VCaP (cell line): ENCODE measurements around the gene EID3.
"Not testable (repeated sequence)": the region's sequence is repeated elsewhere in the genome, so short reads cannot be mapped to it uniquely, and the experiment has no call there.

Experiments used
- H3K27ac ChIP-seq: fragments of 450-650 bp; 2 replicates; pipeline ENCODE4 v1.5.1; 2017
- TF ChIP-seq, protein P1 (sequence below): fragments of 450-650 bp; conservative IDR thresholded peaks from 2 replicates; pipeline ENCODE4 v1.5.1; 2017; ENCODE audit warnings: mild to moderate bottlenecking, moderate library complexity

The EID3 gene

GRCh38 chr12:104328790-104329189, 25.3 kb downstream of the EID3 start:
- TF ChIP-seq, protein P1, sequence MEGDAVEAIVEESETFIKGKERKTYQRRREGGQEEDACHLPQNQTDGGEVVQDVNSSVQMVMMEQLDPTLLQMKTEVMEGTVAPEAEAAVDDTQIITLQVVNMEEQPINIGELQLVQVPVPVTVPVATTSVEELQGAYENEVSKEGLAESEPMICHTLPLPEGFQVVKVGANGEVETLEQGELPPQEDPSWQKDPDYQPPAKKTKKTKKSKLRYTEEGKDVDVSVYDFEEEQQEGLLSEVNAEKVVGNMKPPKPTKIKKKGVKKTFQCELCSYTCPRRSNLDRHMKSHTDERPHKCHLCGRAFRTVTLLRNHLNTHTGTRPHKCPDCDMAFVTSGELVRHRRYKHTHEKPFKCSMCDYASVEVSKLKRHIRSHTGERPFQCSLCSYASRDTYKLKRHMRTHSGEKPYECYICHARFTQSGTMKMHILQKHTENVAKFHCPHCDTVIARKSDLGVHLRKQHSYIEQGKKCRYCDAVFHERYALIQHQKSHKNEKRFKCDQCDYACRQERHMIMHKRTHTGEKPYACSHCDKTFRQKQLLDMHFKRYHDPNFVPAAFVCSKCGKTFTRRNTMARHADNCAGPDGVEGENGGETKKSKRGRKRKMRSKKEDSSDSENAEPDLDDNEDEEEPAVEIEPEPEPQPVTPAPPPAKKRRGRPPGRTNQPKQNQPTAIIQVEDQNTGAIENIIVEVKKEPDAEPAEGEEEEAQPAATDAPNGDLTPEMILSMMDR, result no peak
- H3K27ac ChIP-seq, result no peak overlapping the region

- H3K27ac ChIP-seq, result no peak overlapping the region; the same call in 1 of the 2 replicates
- TF ChIP-seq, protein P1, result no peak
Measured at GRCh38 chr12:104329707-104330532, 26.4 kb downstream of the EID3 start.

DNA sequence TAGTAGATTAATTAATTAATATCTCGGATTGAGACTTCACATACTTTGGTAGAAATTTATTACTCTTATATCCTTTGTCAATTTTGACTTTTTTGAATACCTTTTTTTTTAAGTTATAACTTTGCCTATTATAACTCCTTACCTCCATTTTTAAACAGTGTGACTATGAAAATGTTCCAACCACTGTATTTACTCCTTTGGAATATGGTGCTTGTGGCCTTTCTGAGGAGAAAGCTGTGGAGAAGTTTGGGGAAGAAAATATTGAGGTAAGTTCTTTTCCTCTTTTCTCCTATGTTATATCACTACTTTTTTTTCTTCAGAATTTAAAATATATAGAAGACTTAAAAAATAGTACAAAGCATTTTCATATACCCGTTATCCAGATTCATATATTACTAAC, 27.8 kb downstream of the EID3 start:
- no peak overlapping the region for H3K27ac ChIP-seq
- TF ChIP-seq, protein P1, result no peak

- not testable (repeated sequence) for H3K27ac ChIP-seq
Measured at GRCh38 chr12:104332273-104332672, 28.7 kb downstream of the EID3 start.

DNA sequence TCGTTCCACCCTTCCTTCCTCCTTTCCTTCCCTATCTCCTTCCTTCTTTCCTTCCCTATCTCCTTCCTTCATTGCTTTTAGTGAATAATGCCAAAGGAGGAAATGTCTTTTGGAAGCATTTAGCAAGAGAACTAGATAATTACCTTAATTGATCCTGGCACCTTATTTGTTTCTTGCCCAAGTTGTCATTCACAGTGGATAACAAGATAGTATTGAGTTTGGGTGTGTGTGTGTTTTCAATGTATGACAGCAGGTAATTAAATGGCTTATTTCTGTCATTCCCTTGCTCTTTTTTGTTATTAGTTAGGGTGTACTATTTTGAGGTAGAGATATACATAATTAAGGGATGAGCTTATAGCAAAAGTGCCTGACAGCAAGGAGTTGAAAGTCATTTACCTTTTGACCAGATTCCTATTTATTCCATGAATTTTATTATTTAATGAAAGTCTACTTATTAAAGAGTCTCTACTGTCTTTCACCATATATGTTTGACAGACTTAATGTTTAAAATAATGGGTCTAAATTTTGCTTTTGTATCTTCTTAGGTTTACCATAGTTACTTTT, 30.2 kb downstream of the EID3 start:
- H3K27ac ChIP-seq, result no peak overlapping the region
- TF ChIP-seq, protein P1, result no peak

DNA sequence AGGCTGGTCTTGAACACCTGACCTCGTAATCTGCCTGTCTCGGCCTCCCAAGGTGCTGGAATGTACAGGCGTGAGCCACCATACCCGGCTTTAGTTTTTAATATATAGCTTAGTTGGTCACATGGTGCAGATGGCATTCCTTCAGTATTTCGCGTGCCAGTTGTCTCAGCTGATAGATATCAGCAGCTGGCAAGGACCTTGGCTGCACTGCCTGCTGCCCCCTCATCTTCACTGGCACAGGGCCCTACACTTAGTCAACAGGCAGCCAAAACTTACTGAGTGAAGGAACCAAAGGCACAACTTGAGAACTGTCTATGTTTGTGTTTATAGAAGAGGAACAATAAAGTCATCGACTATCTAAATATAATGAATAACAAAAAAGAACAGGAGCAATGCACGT, 31.0 kb downstream of the EID3 start:
- H3K27ac ChIP-seq, result no peak overlapping the region
- TF ChIP-seq, protein P1, result no peak

DNA sequence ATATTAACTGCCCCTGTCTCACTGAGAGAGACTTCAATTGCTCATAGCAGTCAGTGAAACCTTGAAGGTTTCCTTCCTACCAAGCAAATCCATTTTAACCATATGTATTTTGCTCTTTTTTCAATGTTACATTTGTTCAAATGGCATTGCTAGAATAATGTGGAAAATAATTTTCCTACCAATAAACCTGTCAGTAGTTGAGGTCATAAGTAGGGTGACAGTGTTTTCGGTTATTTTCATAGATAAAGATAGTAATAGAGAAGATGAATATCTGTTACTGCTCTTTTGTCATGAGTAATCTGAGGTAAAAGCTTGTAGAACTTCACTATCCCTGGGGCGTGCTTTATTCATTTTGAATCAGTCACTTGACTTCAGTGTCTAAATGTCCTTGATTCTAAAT, 32.6 kb downstream of the EID3 start:
- no peak overlapping the region for H3K27ac ChIP-seq
- TF ChIP-seq, protein P1, result no peak

DNA sequence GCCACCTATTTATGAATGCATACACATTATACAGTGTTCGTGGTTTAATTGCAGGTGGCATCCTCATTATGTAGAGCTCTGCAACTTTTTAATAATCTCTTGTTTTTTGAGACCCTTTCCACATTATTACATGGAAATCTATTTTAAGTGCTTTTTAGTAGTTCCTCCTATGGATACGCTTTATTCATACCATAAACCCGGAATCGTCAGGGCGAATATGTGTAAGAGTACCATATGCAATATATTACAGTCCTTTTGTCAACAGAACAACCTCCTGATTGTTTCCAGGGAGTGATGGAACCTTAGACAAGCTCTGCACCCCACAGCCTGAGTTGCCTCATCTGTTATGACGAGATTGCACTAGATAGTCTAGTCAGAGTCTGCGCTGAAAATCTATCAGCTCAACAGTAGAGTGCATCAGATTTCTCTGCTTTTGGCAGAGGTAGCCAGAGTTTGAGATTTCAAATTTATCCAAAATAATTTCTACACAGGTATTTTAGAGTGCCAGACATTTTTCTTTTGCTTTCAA, 33.6 kb downstream of the EID3 start:
- TF ChIP-seq, protein P1, result no peak
- H3K27ac ChIP-seq, result no peak overlapping the region
